T-helper 1 cell treated with Interleukin-12 subunit alpha and Interleukin-12 subunit beta and Interleukin-4 antibody, amounts not matched to agents 30 μg/mL and 1 μg/mL, for 36 hours (primary cell): ENCODE results near the gene HK3.
"Not testable (repeated sequence)": the region's sequence is repeated elsewhere in the genome, so short reads cannot be mapped to it uniquely, and the experiment has no call there.

Experiments used
- H3K27ac Mint-ChIP-seq: one replicate; pipeline ENCODE4 v1.8.0; 2021; ENCODE audit warnings: mild to moderate bottlenecking, mixed read lengths
- H3K27me3 Mint-ChIP-seq: one replicate; pipeline ENCODE4 v1.8.0; 2021; ENCODE audit warnings: low read depth, mixed read lengths
- H3K36me3 Mint-ChIP-seq: one replicate; pipeline ENCODE4 v1.8.0; 2021; ENCODE audit warnings: low read depth, mixed read lengths
- H3K4me1 Mint-ChIP-seq: one replicate; pipeline ENCODE4 v1.8.0; 2021; ENCODE audit warnings: low read depth, mixed read lengths
- H3K4me3 Mint-ChIP-seq: one replicate; pipeline ENCODE4 v1.8.0; 2021; ENCODE audit warnings: mild to moderate bottlenecking, moderate library complexity, mixed read lengths
- H3K9me3 Mint-ChIP-seq: one replicate; pipeline ENCODE4 v1.8.0; 2021; ENCODE audit warnings: mixed read lengths

Gene HK3

DNA sequence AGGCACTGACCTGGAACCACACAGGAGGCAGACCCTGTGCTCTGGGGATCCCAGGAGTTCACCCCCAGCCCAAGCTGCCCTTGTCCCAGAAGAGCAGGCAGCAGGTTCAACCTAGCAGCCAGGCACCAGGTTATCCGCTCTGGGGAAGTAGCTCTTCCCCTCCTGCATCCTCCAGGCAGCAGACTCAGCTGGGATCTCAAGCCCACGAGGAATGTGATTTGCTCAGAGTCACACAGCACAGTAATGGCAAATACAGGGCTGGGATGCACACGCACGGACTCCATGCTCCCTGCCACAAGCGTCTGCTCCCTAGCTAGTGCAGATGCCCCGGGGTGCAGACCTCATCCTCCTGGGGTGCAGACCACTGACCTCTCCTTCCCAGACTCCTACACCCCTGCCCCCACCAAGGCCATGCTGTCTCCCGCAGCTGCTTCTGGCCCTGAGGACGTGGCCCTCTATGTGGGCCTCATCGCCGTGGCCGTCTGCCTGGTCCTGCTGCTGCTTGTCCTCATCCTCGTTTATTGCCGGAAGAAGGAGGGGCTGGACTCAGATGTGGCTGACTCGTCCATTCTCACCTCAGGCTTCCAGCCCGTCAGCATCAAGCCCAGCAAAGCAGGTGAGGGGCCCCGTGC lies 25.5 kb downstream of the HK3 start:
- Mint-ChIP-seq H3K36me3 (peaks cover 4% of the 10 kb centered on the region), H3K4me3 (no peak overlapping the region), H3K9me3 (peaks cover 14% of the 10 kb centered on the region), H3K27ac (no peak overlapping the region), H3K27me3 (peaks cover 13% of the 10 kb centered on the region), H3K4me1 (peaks cover 2% of the 10 kb centered on the region)

DNA sequence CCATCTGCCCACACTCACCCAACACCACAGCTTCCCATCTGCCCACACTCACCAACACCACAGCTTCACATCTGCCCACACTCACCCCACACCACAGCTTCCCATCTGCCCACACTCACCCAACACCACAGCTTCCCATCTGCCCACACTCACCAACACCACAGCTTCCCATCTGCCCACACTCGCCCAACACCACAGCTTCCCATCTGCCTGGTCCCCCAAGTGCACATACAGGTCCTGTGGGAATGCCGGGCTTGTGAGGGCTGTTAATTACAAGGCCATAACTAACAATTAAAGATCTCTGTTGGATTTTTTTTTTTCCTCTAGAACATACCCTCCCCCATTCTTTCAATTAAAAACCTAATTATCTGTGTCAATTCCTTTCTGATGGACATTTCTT lies 26.1 kb downstream of the HK3 start:
- H3K4me1 Mint-ChIP-seq, H3K4me3 Mint-ChIP-seq, H3K36me3 Mint-ChIP-seq: not testable (repeated sequence)
- Mint-ChIP-seq H3K27ac (peak overlapping the region; percentile 41), H3K9me3 (peaks cover 14% of the 10 kb centered on the region), H3K27me3 (peaks cover 13% of the 10 kb centered on the region)

DNA sequence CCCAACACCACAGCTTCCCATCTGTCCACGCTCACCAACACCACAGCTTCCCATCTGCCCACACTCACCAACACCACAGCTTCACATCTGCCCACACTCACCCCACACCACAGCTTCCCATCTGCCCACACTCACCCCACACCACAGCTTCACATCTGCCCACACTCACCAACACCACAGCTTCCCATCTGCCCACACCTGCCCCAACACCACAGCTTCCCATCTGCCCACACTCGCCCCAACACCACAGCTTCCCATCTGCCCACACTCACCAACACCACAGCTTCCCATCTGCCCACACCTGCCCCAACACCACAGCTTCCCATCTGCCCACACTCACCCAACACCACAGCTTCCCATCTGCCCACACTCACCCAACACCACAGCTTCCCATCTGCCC lies 26.6 kb downstream of the HK3 start:
- H3K36me3 Mint-ChIP-seq, H3K4me1 Mint-ChIP-seq, H3K4me3 Mint-ChIP-seq, H3K27ac Mint-ChIP-seq: not testable (repeated sequence)
- peaks cover 14% of the 10 kb centered on the region for H3K9me3 Mint-ChIP-seq
- peaks cover 13% of the 10 kb centered on the region for H3K27me3 Mint-ChIP-seq

DNA sequence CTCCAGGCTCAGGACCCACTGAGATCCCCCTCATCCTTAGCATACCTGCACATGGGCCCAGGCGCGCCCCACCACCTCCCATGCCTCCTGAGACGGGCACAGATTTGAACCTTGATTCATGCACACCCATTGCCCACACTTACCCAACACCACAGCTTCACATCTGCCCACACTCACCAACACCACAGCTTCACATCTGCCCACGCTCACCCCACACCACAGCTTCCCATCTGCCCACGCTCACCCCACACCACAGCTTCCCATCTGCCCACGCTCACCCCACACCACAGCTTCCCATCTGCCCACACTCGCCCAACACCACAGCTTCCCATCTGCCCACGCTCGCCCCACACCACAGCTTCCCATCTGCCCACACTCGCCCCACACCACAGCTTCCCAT lies 28.5 kb downstream of the HK3 start:
- H3K27me3 Mint-ChIP-seq = peaks cover 26% of the 10 kb centered on the region
- H3K9me3 Mint-ChIP-seq = peaks cover 14% of the 10 kb centered on the region
- not testable (repeated sequence) for H3K36me3 Mint-ChIP-seq, H3K4me1 Mint-ChIP-seq, H3K4me3 Mint-ChIP-seq, H3K27ac Mint-ChIP-seq

DNA sequence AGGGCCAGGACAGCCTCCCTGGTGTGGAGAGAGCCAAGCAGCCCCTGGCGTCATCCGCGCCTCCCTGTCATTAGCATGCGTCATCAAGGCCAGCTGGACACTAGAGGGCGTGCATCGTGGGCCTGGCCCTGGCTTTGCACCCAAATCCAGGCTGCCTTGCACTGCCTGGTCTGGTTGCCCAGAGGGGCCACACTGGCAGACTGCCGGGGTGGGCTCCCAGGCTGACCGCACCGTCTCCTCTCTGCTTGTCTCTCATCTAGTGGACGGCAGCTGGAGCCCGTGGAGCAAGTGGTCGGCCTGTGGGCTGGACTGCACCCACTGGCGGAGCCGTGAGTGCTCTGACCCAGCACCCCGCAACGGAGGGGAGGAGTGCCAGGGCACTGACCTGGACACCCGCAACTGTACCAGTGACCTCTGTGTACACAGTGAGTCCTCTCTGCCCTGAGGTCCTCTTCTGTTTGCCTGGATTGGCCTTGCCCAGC lies 29.0 kb downstream of the HK3 start:
- peaks cover 2% of the 10 kb centered on the region for H3K36me3 Mint-ChIP-seq
- H3K4me3 Mint-ChIP-seq = no peak overlapping the region
- H3K27me3 Mint-ChIP-seq = peaks cover 21% of the 10 kb centered on the region
- peaks cover 14% of the 10 kb centered on the region for H3K9me3 Mint-ChIP-seq
- no peaks in the 10 kb centered on the region for H3K4me1 Mint-ChIP-seq
- no peak overlapping the region for H3K27ac Mint-ChIP-seq

DNA sequence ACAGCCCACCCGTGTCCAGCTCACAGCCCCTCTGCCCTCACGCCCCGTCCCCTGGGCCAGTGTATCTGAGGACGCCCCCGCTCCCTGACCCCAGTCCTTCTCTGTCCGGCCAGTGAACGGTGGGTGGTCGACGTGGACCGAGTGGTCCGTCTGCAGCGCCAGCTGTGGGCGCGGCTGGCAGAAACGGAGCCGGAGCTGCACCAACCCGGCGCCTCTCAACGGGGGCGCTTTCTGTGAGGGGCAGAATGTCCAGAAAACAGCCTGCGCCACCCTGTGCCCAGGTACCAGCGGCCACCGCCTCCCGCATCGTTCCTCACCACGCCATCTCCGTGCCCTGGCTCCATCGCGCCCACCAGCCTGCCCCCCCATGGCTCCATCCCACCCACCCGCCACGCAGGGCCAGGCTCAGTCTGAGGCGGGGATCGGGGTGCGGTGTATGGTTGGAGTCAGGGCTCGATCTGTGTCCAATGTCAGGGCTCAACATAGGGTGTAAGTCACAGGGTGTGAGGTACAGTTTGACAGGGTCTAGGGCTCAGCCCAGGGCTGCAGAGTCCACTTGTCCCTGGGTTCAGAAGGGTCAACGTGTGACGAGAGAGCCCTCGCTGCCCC lies 29.5 kb downstream of the HK3 start:
- Mint-ChIP-seq H3K4me3 (no peak overlapping the region), H3K27ac (no peak overlapping the region), H3K36me3 (peaks cover 2% of the 10 kb centered on the region), H3K27me3 (peaks cover 17% of the 10 kb centered on the region), H3K4me1 (no peaks in the 10 kb centered on the region), H3K9me3 (peaks cover 14% of the 10 kb centered on the region)

DNA sequence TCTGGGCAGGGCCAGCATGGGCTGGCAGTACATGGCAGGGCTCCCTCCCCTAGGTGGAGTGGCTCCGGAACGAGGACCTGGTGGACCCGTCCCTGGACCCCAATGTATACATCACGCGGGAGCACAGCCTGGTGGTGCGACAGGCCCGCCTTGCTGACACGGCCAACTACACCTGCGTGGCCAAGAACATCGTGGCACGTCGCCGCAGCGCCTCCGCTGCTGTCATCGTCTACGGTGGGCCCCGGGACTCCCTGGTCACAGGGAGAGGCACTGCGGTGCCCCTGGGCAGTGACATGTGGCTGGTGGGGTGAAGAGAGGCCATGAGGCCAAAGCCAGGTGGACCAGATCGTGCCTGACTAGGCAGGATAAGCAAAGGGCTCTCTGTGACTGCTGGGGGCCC lies 30.4 kb downstream of the HK3 start:
- peaks cover 2% of the 10 kb centered on the region for H3K36me3 Mint-ChIP-seq
- peaks cover 17% of the 10 kb centered on the region for H3K27me3 Mint-ChIP-seq
- H3K4me1 Mint-ChIP-seq = no peaks in the 10 kb centered on the region
- peaks cover 14% of the 10 kb centered on the region for H3K9me3 Mint-ChIP-seq
- no peak overlapping the region for H3K4me3 Mint-ChIP-seq
- H3K27ac Mint-ChIP-seq = no peak overlapping the region

DNA sequence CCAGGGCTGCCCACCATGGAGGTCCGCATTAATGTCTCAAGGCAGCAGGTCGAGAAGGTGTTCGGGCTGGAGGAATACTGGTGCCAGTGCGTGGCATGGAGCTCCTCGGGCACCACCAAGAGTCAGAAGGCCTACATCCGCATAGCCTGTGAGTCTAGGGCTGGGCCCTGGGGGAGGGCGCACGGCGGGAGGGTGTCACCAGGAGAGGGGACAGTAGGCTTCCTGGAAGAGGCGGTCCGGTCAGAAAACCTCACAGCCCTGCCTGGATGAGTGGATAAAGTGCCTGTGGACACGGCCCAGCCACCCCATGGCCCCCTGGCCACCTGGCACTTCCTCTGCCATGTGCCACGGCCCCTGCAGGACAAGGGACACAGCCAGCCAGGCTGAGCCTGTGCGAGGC lies 31.0 kb downstream of the HK3 start:
- Mint-ChIP-seq H3K27ac (no peak overlapping the region), H3K4me3 (no peak overlapping the region), H3K36me3 (peaks cover under 1% of the 10 kb centered on the region), H3K4me1 (no peaks in the 10 kb centered on the region), H3K27me3 (peaks cover 19% of the 10 kb centered on the region), H3K9me3 (peaks cover 11% of the 10 kb centered on the region)

DNA sequence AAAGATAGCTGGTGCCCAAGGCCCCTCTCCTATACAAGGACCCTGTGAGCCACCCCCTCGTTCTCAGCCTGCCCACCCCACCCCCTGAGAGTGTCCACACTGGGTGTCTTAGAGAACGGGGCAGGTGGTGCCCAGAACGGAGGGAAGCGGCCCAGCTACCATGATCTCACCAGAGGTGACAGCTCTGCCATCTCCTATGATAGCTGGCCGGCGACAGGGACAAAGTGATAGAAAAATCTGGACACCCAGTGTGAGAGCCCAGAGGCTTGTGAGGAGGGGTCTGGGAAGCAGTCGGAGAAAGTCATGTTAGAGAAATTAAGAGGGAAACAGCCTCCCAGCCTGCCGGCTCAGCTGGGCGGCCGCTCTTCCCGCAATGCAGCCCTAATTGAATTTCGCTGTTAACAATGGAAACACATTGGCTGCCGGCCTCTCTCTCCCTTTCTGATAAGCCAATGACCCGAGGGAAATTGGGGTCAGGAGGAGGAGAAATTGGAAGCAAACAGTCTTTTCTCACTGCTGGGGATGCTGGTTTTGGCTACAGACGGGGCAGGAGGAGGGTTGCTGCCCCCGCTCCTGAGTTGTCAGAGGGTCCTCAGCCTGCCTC lies 32.3 kb downstream of the HK3 start:
- no peaks in the 10 kb centered on the region for H3K4me1 Mint-ChIP-seq
- no peak overlapping the region for H3K27ac Mint-ChIP-seq
- peaks cover 21% of the 10 kb centered on the region for H3K27me3 Mint-ChIP-seq
- no peaks in the 10 kb centered on the region for H3K36me3 Mint-ChIP-seq
- peaks cover 9% of the 10 kb centered on the region for H3K9me3 Mint-ChIP-seq
- no peak overlapping the region for H3K4me3 Mint-ChIP-seq

DNA sequence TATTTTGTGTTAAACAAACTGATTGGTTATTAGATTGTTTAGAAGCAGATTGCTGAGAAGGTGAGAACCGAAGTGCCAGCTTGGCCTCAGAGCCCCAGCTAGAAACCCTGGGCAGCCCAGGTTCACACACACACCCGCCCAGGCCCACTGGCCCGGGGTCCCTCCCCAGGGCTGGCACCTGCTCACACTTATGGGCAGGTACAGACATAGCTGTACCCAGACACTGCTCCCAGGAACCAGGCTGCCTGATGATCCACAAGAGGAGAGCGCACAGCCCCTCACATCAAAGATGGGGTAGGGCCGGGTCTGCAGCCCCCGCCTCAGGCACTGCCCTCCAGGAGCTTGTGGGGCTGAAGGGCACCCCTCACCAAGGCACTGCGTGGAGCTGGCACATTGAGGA lies 33.2 kb downstream of the HK3 start:
- Mint-ChIP-seq H3K27ac (no peak overlapping the region), H3K27me3 (peaks cover 21% of the 10 kb centered on the region), H3K4me1 (no peaks in the 10 kb centered on the region), H3K4me3 (no peak overlapping the region), H3K9me3 (peaks cover 9% of the 10 kb centered on the region), H3K36me3 (no peaks in the 10 kb centered on the region)

DNA sequence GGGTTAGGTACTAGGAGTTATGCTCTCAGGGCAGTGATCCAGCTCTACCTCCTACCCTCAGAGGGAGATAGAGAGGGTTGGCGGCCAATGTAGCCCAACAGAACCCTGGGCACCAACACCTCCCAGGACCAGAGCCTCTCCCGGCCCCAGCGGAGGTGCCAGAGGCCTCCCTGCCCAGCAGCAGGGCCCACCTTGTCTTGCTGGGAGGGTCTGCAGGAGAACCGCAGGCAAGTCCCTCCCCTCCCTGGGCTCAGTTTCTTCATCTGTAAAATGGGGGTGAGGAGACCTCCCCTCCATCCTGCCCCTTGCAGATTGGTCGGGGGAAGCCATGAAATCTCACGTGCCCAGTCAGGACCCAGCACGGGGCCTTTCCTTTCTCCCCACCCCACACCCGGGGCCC lies 34.4 kb downstream of the HK3 start:
- Mint-ChIP-seq H3K27me3 (peaks cover 21% of the 10 kb centered on the region), H3K4me3 (no peak overlapping the region), H3K9me3 (peaks cover under 1% of the 10 kb centered on the region), H3K4me1 (no peaks in the 10 kb centered on the region), H3K27ac (no peak overlapping the region), H3K36me3 (no peaks in the 10 kb centered on the region)

DNA sequence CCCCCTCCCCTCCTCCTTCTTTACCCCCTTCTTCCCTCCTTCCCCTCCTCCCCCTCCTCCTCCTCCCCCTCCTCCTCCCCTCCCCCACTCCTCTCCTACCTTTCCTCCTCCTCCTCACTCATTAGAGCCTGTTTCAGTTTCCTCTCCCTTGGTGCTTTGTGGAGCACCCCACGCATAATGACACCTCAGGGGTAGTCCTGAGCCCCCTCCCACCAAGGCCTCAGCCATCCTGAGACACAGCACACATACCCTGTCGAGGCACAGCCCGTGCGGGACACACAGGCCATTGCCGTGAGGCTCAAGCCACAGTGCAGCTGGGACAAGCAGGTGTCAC lies 35.4 kb downstream of the HK3 start:
- Mint-ChIP-seq H3K36me3 (no peaks in the 10 kb centered on the region), H3K4me3 (no peak overlapping the region), H3K4me1 (no peaks in the 10 kb centered on the region), H3K9me3 (no peaks in the 10 kb centered on the region), H3K27me3 (peaks cover 21% of the 10 kb centered on the region), H3K27ac (no peak overlapping the region)

DNA sequence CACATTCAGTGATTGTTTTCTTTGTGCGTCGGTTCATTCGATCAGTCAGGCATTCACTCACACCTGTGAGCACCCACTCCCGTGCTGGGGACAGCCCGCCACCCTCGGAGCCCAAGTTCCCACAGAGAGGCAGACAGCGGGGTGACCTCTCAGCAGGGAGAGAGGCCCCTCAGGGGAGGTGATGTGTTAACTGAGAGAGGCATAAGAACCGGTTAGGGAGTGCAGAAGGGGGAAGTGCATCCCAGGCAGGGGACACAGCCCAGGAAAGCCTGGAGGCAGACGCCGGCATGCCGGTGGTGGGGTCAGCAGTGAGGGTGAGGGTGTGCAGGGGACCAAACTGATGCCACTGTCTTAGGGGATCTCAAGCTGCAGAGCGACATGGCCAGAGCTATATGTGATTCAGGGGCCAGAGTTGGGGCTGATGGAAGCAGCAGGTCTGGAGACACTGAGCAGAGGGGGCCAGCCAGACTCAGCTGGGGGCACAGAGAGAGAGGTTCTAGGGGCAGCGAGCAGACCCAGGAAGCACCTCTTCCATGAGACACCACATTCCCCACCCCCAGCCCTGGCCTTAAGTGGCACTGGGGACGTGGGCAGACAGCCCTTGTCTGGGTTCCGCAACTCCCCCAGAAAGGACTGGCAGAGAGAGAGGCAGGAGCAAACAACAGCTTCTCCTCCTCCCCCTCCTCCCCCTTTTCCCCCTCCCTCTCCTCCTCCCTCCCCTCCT lies 35.9 kb downstream of the HK3 start:
- Mint-ChIP-seq H3K4me1 (no peaks in the 10 kb centered on the region), H3K4me3 (no peak overlapping the region), H3K36me3 (no peaks in the 10 kb centered on the region), H3K27ac (no peak overlapping the region), H3K27me3 (peaks cover 21% of the 10 kb centered on the region), H3K9me3 (no peaks in the 10 kb centered on the region)

DNA sequence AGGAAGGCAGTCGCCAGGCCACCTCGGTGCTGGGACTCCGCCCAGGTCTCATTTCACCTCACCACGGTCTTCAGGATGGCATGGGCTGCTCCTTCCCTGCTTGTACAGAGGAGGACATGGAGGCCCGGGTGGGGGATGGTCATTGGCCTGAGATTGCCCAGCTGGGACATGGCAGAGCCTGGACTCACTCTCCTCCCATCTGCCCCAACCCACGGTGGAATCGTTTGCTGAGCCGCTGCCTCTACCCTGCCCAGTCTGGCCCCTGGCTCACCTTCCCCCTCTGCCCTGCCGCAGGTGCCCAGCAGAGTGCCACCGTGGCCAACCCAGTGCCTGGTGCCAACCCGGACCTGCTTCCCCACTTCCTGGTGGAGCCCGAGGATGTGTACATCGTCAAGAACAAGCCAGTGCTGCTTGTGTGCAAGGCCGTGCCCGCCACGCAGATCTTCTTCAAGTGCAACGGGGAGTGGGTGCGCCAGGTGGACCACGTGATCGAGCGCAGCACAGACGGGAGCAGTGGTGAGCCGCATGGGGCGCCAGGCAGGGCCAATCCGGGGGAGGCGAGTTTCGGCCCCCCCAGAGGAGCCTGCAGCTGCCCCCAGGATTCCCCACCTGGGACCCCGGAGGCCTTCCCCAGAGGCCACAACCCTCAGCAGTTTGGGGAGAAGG lies 36.7 kb downstream of the HK3 start:
- Mint-ChIP-seq H3K27ac (no peak overlapping the region), H3K27me3 (peaks cover 20% of the 10 kb centered on the region)

More for the DNA sequence above, 36.7 kb downstream of the HK3 start:
- Mint-ChIP-seq H3K4me1 (no peaks in the 10 kb centered on the region), H3K4me3 (no peak overlapping the region), H3K36me3 (no peaks in the 10 kb centered on the region), H3K9me3 (no peaks in the 10 kb centered on the region)
